Muscle of arm (tissue), 12 donors: ENCODE measurements around the gene ECSIT. TPM values are rescaled to one million over a fixed set of nuclear protein-coding genes. Genes with fewer than 3 reads are reported as not detected.

Experiments used
- polyA plus RNA-seq, 12 donors: library from polyadenylated mRNA; unstranded; fragments of 120-200 nt; gene quantifications; one replicate each; pipeline ENCODE4 v1.2.1, GENCODE V29; 2013; ENCODE audit not compliant: insufficient read length in 12 of 12

The ECSIT gene
- polyA plus RNA-seq, 12 donors, result 28.4 to 47.2 (median 35.2) TPM; not detected in 1

Other genes with a start within 250 kb of the ECSIT start
- gene TSPAN16, start 233.0 kb downstream of the ECSIT start, polyA plus RNA-seq, result not detected
- gene RAB3D, start 189.5 kb downstream of the ECSIT start, polyA plus RNA-seq, result 10 to 100 TPM in 3 of 12 donors, 1 to 10 TPM in 8, not detected in 1; 4.9 to 22.5 (median 6.8) TPM
- 10 to 100 TPM in 11 of 12 donors, not detected in 1; 34.5 to 56.2 (median 42.0) TPM for gene TMEM205, start 182.9 kb downstream of the ECSIT start, polyA plus RNA-seq
- gene CCDC159, start 182.6 kb downstream of the ECSIT start, polyA plus RNA-seq, result 10 to 100 TPM in 4 of 12 donors, 1 to 10 TPM in 7, not detected in 1; 4.5 to 33.7 (median 8.1) TPM
- gene PLPPR2, start 173.7 kb downstream of the ECSIT start, polyA plus RNA-seq, result 10 to 100 TPM in 7 of 12 donors, 1 to 10 TPM in 4, not detected in 1; 8.4 to 22.0 (median 11.2) TPM
- 1 to 10 TPM in 8 of 12 donors, under 1 TPM in 2, not detected in 2; 0.86 to 2.4 (median 1.3) TPM for gene SWSAP1, start 154.5 kb downstream of the ECSIT start, polyA plus RNA-seq
- 1 to 10 TPM in 11 of 12 donors, not detected in 1; 2.5 to 5.9 (median 3.3) TPM for gene EPOR, start 144.8 kb downstream of the ECSIT start, polyA plus RNA-seq
- 1 to 10 TPM in 3 of 12 donors, under 1 TPM in 7, not detected in 2; 0.40 to 1.5 (median 0.55) TPM for gene RGL3, start 109.8 kb downstream of the ECSIT start, polyA plus RNA-seq
- under 1 TPM in 10 of 12 donors, not detected in 2; 0.16 to 0.41 (median 0.29) TPM for gene ODAD3, start 94.0 kb downstream of the ECSIT start, polyA plus RNA-seq
- 100 to 1,000 TPM in 11 of 12 donors, not detected in 1; 128 to 211 (median 169) TPM for gene PRKCSH, start 93.5 kb downstream of the ECSIT start, polyA plus RNA-seq
- 1 to 10 TPM in 1 of 12 donors, under 1 TPM in 6, not detected in 5; 0.05 to 4.3 (median 0.21) TPM for gene ELAVL3, start 48.1 kb downstream of the ECSIT start, polyA plus RNA-seq
- gene ZNF653, start 23.3 kb downstream of the ECSIT start, polyA plus RNA-seq, result 1 to 10 TPM in 10 of 12 donors, not detected in 2; 2.7 to 9.3 (median 4.6) TPM
- gene CNN1, start 9.7 kb upstream of the ECSIT start, polyA plus RNA-seq, result 100 to 1,000 TPM in 7 of 12 donors, 10 to 100 TPM in 4, not detected in 1; 37.7 to 129 (median 108) TPM
- 10 to 100 TPM in 11 of 12 donors, not detected in 1; 24.0 to 54.6 (median 31.9) TPM for gene ELOF1, start 30.1 kb upstream of the ECSIT start, polyA plus RNA-seq
- 1 to 10 TPM in 9 of 12 donors, under 1 TPM in 1, not detected in 2; 0.52 to 4.8 (median 1.7) TPM for gene ACP5, start 48.5 kb upstream of the ECSIT start, polyA plus RNA-seq
- 10 to 100 TPM in 10 of 12 donors, 1 to 10 TPM in 1, not detected in 1; 5.1 to 18.6 (median 15.7) TPM for gene ZNF627, start 68.3 kb upstream of the ECSIT start, polyA plus RNA-seq
- 1 to 10 TPM in 10 of 12 donors, not detected in 2; 3.7 to 8.0 (median 5.4) TPM for gene ZNF823, start 209.8 kb upstream of the ECSIT start, polyA plus RNA-seq
- 10 to 100 TPM in 3 of 12 donors, 1 to 10 TPM in 8, not detected in 1; 2.3 to 13.1 (median 7.6) TPM for gene ZNF441, start 237.9 kb upstream of the ECSIT start, polyA plus RNA-seq